GM23338 (cell line): ENCODE results near the gene BDKRB1. TPM values are rescaled to one million over a fixed set of nuclear protein-coding genes. Genes with fewer than 3 reads are reported as not detected.

Source experiments
- CREB1 ChIP-seq: fragments of 250-450 bp; sonication (Bioruptor Pico); IDR thresholded peaks from 2 replicates; pipeline ENCODE4 v1.5.0; 2020; ENCODE audit warnings: low read depth, mild to moderate bottlenecking, moderate library complexity
- EZH2 ChIP-seq: fragments of 200-600 bp; sonication (generic); IDR thresholded peaks from one replicate; pipeline ENCODE4 v1.8.0; 2017; ENCODE audit warnings: antibody characterized with exemption, mild to moderate bottlenecking, low read depth; ENCODE audit not compliant: unreplicated experiment
- JUNB ChIP-seq: IDR thresholded peaks from one replicate; pipeline ENCODE4 v1.6.1; 2016; ENCODE audit warnings: antibody characterized with exemption; ENCODE audit not compliant: unreplicated experiment
- STAT1 ChIP-seq: IDR thresholded peaks from one replicate; pipeline ENCODE4 v1.6.1; 2016; ENCODE audit warnings: antibody characterized with exemption; ENCODE audit not compliant: unreplicated experiment
- ZNF331 ChIP-seq: fragments of 250-450 bp; sonication (Bioruptor Pico); IDR thresholded peaks from 2 replicates; pipeline ENCODE4 v1.5.0; 2020; ENCODE audit warnings: low read depth, mild to moderate bottlenecking, moderate library complexity
- polyA plus RNA-seq: library from polyadenylated mRNA; unstranded; fragments of >200 nt; fragmentation: Nextera tagmentation; extraction: Ambion mirVana; gene quantifications from 2 replicates; pipeline ENCODE4 v1.2.1, GENCODE V29; 2016
- small RNA-seq: library from RNA; depleted of rRNA; stranded (forward); fragments of <200 nt; gene quantifications from one replicate; pipeline ENCODE3, GENCODE V24; 2014; ENCODE audit warnings: low replicate concordance
- total RNA-seq: library from RNA; depleted of rRNA; stranded (reverse); fragments of >200 nt; shearing (Covaris generic); gene quantifications from 2 replicates; pipeline ENCODE4 v1.2.3, GENCODE V29; 2014; rRNA removed
- TF ChIP-seq, protein P1 (sequence below): fragments of 250-450 bp; sonication (Bioruptor Pico); IDR thresholded peaks from 2 replicates; pipeline ENCODE4 v1.5.0; 2020; ENCODE audit warnings: mild to moderate bottlenecking, moderate library complexity
- TF ChIP-seq, protein P2 (sequence below): IDR thresholded peaks from one replicate; pipeline ENCODE4 v1.6.1; 2018; ENCODE audit warnings: antibody characterized with exemption; ENCODE audit not compliant: unreplicated experiment

The BDKRB1 gene
- total and polyA plus RNA-seq, 2 experiments from 2014 or later: not detected

GRCh38 chr14:96310906-96311305 lies 54.9 kb downstream of the BDKRB1 start (continued):
- TF ChIP-seq, protein P1, sequence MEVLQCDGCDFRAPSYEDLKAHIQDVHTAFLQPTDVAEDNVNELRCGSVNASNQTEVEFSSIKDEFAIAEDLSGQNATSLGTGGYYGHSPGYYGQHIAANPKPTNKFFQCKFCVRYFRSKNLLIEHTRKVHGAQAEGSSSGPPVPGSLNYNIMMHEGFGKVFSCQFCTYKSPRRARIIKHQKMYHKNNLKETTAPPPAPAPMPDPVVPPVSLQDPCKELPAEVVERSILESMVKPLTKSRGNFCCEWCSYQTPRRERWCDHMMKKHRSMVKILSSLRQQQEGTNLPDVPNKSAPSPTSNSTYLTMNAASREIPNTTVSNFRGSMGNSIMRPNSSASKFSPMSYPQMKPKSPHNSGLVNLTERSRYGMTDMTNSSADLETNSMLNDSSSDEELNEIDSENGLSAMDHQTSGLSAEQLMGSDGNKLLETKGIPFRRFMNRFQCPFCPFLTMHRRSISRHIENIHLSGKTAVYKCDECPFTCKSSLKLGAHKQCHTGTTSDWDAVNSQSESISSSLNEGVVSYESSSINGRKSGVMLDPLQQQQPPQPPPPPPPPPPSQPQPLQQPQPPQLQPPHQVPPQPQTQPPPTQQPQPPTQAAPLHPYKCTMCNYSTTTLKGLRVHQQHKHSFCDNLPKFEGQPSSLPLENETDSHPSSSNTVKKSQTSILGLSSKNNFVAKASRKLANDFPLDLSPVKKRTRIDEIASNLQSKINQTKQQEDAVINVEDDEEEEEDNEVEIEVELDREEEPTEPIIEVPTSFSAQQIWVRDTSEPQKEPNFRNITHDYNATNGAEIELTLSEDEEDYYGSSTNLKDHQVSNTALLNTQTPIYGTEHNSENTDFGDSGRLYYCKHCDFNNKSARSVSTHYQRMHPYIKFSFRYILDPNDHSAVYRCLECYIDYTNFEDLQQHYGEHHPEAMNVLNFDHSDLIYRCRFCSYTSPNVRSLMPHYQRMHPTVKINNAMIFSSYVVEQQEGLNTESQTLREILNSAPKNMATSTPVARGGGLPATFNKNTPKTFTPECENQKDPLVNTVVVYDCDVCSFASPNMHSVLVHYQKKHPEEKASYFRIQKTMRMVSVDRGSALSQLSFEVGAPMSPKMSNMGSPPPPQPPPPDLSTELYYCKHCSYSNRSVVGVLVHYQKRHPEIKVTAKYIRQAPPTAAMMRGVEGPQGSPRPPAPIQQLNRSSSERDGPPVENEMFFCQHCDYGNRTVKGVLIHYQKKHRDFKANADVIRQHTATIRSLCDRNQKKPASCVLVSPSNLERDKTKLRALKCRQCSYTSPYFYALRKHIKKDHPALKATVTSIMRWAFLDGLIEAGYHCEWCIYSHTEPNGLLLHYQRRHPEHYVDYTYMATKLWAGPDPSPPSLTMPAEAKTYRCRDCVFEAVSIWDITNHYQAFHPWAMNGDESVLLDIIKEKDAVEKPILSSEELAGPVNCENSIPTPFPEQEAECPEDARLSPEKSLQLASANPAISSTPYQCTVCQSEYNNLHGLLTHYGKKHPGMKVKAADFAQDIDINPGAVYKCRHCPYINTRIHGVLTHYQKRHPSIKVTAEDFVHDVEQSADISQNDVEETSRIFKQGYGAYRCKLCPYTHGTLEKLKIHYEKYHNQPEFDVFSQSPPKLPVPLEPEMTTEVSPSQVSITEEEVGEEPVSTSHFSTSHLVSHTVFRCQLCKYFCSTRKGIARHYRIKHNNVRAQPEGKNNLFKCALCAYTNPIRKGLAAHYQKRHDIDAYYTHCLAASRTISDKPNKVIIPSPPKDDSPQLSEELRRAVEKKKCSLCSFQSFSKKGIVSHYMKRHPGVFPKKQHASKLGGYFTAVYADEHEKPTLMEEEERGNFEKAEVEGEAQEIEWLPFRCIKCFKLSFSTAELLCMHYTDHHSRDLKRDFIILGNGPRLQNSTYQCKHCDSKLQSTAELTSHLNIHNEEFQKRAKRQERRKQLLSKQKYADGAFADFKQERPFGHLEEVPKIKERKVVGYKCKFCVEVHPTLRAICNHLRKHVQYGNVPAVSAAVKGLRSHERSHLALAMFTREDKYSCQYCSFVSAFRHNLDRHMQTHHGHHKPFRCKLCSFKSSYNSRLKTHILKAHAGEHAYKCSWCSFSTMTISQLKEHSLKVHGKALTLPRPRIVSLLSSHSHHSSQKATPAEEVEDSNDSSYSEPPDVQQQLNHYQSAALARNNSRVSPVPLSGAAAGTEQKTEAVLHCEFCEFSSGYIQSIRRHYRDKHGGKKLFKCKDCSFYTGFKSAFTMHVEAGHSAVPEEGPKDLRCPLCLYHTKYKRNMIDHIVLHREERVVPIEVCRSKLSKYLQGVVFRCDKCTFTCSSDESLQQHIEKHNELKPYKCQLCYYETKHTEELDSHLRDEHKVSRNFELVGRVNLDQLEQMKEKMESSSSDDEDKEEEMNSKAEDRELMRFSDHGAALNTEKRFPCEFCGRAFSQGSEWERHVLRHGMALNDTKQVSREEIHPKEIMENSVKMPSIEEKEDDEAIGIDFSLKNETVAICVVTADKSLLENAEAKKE (CRISPR knock-in tag): no peak
- TF ChIP-seq JUNB: no peak
- no peak for TF ChIP-seq CREB1 (CRISPR knock-in tag)
- no peak for TF ChIP-seq EZH2
- no peak for TF ChIP-seq STAT1
- TF ChIP-seq ZNF331 (CRISPR knock-in tag): no peak
- TF ChIP-seq, protein P2, sequence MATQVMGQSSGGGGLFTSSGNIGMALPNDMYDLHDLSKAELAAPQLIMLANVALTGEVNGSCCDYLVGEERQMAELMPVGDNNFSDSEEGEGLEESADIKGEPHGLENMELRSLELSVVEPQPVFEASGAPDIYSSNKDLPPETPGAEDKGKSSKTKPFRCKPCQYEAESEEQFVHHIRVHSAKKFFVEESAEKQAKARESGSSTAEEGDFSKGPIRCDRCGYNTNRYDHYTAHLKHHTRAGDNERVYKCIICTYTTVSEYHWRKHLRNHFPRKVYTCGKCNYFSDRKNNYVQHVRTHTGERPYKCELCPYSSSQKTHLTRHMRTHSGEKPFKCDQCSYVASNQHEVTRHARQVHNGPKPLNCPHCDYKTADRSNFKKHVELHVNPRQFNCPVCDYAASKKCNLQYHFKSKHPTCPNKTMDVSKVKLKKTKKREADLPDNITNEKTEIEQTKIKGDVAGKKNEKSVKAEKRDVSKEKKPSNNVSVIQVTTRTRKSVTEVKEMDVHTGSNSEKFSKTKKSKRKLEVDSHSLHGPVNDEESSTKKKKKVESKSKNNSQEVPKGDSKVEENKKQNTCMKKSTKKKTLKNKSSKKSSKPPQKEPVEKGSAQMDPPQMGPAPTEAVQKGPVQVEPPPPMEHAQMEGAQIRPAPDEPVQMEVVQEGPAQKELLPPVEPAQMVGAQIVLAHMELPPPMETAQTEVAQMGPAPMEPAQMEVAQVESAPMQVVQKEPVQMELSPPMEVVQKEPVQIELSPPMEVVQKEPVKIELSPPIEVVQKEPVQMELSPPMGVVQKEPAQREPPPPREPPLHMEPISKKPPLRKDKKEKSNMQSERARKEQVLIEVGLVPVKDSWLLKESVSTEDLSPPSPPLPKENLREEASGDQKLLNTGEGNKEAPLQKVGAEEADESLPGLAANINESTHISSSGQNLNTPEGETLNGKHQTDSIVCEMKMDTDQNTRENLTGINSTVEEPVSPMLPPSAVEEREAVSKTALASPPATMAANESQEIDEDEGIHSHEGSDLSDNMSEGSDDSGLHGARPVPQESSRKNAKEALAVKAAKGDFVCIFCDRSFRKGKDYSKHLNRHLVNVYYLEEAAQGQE: no peak

Small RNAs within 50 kb of the gene (small RNA-seq; reads per million reads assigned to genes)
- not detected for gene CKS1BP1

Other genes with a start within 250 kb of the BDKRB1 start
- 15.1 and 16.2 TPM in 2 replicates for gene C14orf132, start 216.8 kb upstream of the BDKRB1 start, total RNA-seq
- 12.7 and 13.8 TPM in 2 replicates for gene C14orf132, start 216.8 kb upstream of the BDKRB1 start, polyA plus RNA-seq
- gene BDKRB2, start 51.4 kb upstream of the BDKRB1 start, total RNA-seq: 0.14 and 0.54 TPM in 2 replicates
- 0.07 and 0.21 TPM in 2 replicates for gene BDKRB2, start 51.4 kb upstream of the BDKRB1 start, polyA plus RNA-seq
- 11.0 and 15.4 TPM in 2 replicates for gene ATG2B, start 107.1 kb downstream of the BDKRB1 start, total RNA-seq
- 2.1 and 3.8 TPM in 2 replicates for gene ATG2B, start 107.1 kb downstream of the BDKRB1 start, polyA plus RNA-seq
- 50.9 and 58.8 TPM in 2 replicates for gene GSKIP, start 107.3 kb downstream of the BDKRB1 start, total RNA-seq
- 15.0 and 17.4 TPM in 2 replicates for gene GSKIP, start 107.3 kb downstream of the BDKRB1 start, polyA plus RNA-seq
- gene AK7, start 135.9 kb downstream of the BDKRB1 start, total RNA-seq: 6.2 and 13.0 TPM in 2 replicates
- gene AK7, start 135.9 kb downstream of the BDKRB1 start, polyA plus RNA-seq: 4.3 and 5.6 TPM in 2 replicates
- 211 and 237 TPM in 2 replicates for gene PAPOLA, start 246.2 kb downstream of the BDKRB1 start, total RNA-seq
- gene PAPOLA, start 246.2 kb downstream of the BDKRB1 start, polyA plus RNA-seq: 188 and 198 TPM in 2 replicates